H1 (cell line): Measurements from ENCODE around the gene HOGA1. TPM values are rescaled to one million over a fixed set of nuclear protein-coding genes. Genes with fewer than 3 reads are reported as not detected.

Experiments
- ATF3 ChIP-seq: IDR thresholded peaks from 2 replicates; pipeline ENCODE4 v1.6.1; 2011; ENCODE audit warnings: low read depth, mild to moderate bottlenecking, low read length; ENCODE audit not compliant: insufficient read depth
- CBX8 ChIP-seq: fragments of 300-800, 300-1000 bp; sonication (generic); IDR thresholded peaks from 2 replicates; pipeline ENCODE4 v1.7.1; 2016; ENCODE audit warnings: low read depth, low read length, borderline replicate concordance
- CHD7 ChIP-seq: fragments of 300-600 bp; sonication (generic); IDR thresholded peaks from 2 replicates; pipeline ENCODE4 v1.7.1; 2012; ENCODE audit warnings: low read length, moderate library complexity, mild to moderate bottlenecking, inconsistent platforms; ENCODE audit not compliant: insufficient replicate concordance
- JUND ChIP-seq: IDR thresholded peaks from 2 replicates; pipeline ENCODE4 v1.6.1; 2011; ENCODE audit warnings: mild to moderate bottlenecking, improper control_type of control experiment, low read length
- TBP ChIP-seq: IDR thresholded peaks from 2 replicates; pipeline ENCODE4 v1.6.1; 2011; ENCODE audit warnings: low read depth, low read length, improper control_type of control experiment
- polyA plus RNA-seq, 7 experiments: library from polyadenylated mRNA; depleted of rRNA in 3 of 7; stranded (reverse) in 5 of 7; unstranded in 2 of 7; fragments of >200 nt in 5 of 7; fragments of 200-250 nt in 2 of 7; gene quantifications; 1 replicate in 5 of 7; 2 replicates in 1 of 7; 4 replicates in 1 of 7; pipeline versions ENCODE4 v1.2.1 to v1.2.3, GENCODE V29; 2011 to 2013; ENCODE audit warnings: missing spikeins in 2 of 7, mixed read lengths in 2 of 7
- total RNA-seq: library from RNA; stranded (reverse); fragmentation: NEBNext Ultra II Directional; extraction: Animal tissue kit (Norgen Biotek cat#: 25700); gene quantifications from 2 replicates; pipeline ENCODE4 v1.2.1, GENCODE V29; 2021

Gene HOGA1
- total and polyA plus RNA-seq, 2 of the 8 experiments (the other 6 are each of a cell fraction or from before 2014, with no cell fraction given) = 0.28 to 1.00 TPM

- no peak for TF ChIP-seq TBP
- no peak for TF ChIP-seq CHD7
- no peak for TF ChIP-seq JUND
- no peak for TF ChIP-seq ATF3
- no peak for TF ChIP-seq CBX8
- TF ChIP-seq, all 59 proteins: peak for 0
These were observed 12.2 kb downstream of the HOGA1 start (continued) for GRCh38 chr10:97596101-97597082.
